GM13976 (cell line): Measurements from ENCODE around the gene SIAH2.

Experiments used
- DNase-seq: peaks from one replicate; pipeline ENCODE4 v3.0.0; 2012; ENCODE audit warnings: low spot score
- CTCF ChIP-seq: IDR thresholded peaks from 2 replicates; pipeline ENCODE4 v1.5.1; 2012; ENCODE audit warnings: borderline replicate concordance, mild to moderate bottlenecking; ENCODE audit not compliant: insufficient read depth; ENCODE audit errors: extremely low read depth, missing control alignments, control extremely low read depth
- in situ Hi-C: fragments of 300-500 bp; cut with MboI; formaldehyde crosslinking; loops from one replicate; pipeline ENCODE4 v1.12.0; 2022; ENCODE audit warnings: low sequenced_read_pairs, mixed read lengths, inconsistent platforms; ENCODE audit not compliant: unreplicated experiment

SIAH2 gene

DNA sequence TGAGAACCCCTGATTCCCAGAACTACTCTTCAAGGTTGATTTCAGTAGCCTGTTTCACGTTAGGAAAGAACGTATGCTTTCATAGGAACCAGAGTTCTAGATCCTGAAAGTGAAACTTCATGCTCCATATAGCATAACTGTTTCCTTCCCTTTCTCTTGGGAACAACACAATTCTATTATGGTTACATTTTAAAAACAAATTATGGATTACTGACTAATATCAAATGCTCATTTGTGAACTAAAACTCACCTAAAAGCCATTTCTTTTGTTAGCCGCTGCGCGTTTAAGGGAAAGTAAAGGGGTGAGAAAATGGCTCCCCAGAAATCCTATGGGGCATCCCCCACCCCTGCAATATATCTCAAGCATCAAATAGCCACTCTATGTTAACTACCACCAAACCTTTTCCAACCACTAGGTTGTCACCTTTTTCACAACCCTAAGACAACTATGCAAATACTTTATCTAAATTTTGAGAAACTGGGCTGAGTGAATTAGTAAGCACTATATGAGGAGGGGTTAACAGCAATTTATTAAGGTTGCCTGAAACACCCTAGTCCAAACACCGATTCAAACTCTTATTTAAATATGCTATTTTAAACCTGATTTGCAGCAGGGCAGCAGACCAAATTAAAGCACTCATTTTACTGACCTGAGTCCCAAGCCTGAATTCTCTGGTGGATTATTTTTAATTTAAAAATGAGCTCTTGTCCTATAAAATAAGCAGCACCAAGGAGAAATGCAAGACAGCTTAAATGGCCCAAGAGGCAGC, 2.4 kb downstream of the SIAH2 start:
- in situ Hi-C loops: no loop called here
- DNase-seq: peak; percentile 62
- no peak for TF ChIP-seq CTCF

- in situ Hi-C loops: no loop called here
- no peak for TF ChIP-seq CTCF
- DNase-seq: no peak
These were observed 3.0 kb downstream of the SIAH2 start for GRCh38 chr3:150759947-150760346.

- TF ChIP-seq CTCF: no peak
- no peak for DNase-seq
- in situ Hi-C loops: no loop called here
These were observed 3.6 kb downstream of the SIAH2 start for GRCh38 chr3:150759319-150759718.

DNA sequence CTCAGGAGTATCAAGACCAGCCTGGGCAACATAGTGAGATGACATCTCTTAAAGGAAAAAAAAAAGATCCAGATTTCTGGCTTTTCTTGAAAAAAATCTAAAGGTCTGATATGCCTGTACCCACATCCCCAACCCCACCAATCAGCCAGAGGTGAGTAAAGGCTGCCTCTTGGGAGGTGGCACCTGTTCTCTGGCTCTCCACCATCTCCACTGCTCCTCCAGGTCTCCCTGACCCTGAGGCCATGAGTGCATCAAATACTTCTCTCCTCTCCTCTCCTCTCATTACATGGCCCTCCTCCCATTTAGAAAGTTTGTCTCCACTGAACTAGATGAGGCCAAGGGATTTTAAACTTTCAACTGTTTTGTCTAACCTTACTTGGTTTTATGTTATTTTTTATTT, 5.2 kb downstream of the SIAH2 start:
- no peak for TF ChIP-seq CTCF
- in situ Hi-C loops: no loop called here
- no peak for DNase-seq

DNA sequence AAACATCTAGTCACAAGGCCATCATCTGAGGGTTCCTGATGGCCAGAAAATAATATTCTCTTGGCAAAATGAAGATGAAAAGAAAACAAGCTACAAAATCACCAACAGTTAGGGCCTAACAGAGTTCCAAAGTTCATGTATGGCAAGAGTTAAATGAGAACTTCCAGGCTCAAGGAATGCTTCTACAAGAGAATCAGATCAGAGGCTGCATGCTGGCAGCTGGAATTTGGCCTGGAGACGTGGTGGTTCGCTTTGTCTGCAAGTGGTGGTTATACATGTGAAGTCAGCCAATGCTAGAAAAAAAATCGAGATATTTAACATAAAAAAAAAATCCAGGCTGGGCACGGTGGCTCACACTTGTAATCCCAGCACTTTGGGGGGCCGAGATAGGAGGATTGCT, 5.6 kb downstream of the SIAH2 start:
- in situ Hi-C loops: no loop called here
- no peak for DNase-seq
- no peak for TF ChIP-seq CTCF

- in situ Hi-C loops: no loop called here
- no peak for DNase-seq
- no peak for TF ChIP-seq CTCF
These were observed 6.4 kb downstream of the SIAH2 start for GRCh38 chr3:150756491-150757059.

GRCh38 chr3:150755902-150756301, 7.1 kb downstream of the SIAH2 start:
- DNase-seq: no peak
- in situ Hi-C loops: no loop called here
- TF ChIP-seq CTCF: no peak
